Upper lobe of left lung (tissue), 4 donors: ENCODE measurements around the gene DIRAS1.

Source experiments
- CTCF ChIP-seq, 6 experiments: fragments of 450-650 bp in 4 of 6; fragments of 200-600 bp in 2 of 6; sonication (generic) in 2 of 6; IDR thresholded peaks; one replicate each; pipeline ENCODE4 v1.5.1; 2016 to 2019; ENCODE audit warnings: antibody characterized with exemption in 6 of 6
- POLR2A ChIP-seq, 4 donors: fragments of 450-650 bp; IDR thresholded peaks; one replicate each; pipeline ENCODE4 v1.5.1; 2016 to 2017; ENCODE audit warnings: antibody characterized with exemption in 4 of 4, mild to moderate bottlenecking in 2 of 4
- POLR2AphosphoS5 ChIP-seq, 2 donors: sonication (generic); formaldehyde crosslinking; IDR thresholded peaks; one replicate each; pipeline ENCODE4 v1.5.1; 2017; ENCODE audit warnings: antibody characterized with exemption in 2 of 2

GRCh38 chr19:2670217-2670616 is 51.0 kb downstream of the DIRAS1 start:
- TF ChIP-seq CTCF (IDR thresholded peaks at IDR 0.05), result no peak
- TF ChIP-seq POLR2A (IDR thresholded peaks at IDR 0.05), result no peak
- no peak for TF ChIP-seq POLR2AphosphoS5 (IDR thresholded peaks at IDR 0.05)
